ENCODE measurements around the gene ICA1. TPM values are rescaled to one million over a fixed set of nuclear protein-coding genes. Genes with fewer than 3 reads are reported as not detected.

The ICA1 gene
- total and polyA plus RNA-seq, 2 experiments from 2014 or later = 45.2 to 83.7 TPM

GRCh38 chr7:8082762-8083161, 179.2 kb downstream of the ICA1 start:
- H3K27ac ChIP-seq (ENCODE audit: low read depth) = no peak overlapping the region
- no peak overlapping the region for H3K4me3 ChIP-seq
- no peaks in the 10 kb centered on the region for H3K27me3 ChIP-seq (ENCODE audit: insufficient read depth)
- H3F3A ChIP-seq (replicated peaks; ENCODE audit: low read depth) = no peaks in the 10 kb centered on the region
- DNase-seq (ENCODE audit: low spot score) (no peak), ATAC-seq (no peak)
- H3K36me3 ChIP-seq (ENCODE audit: insufficient read depth) = no peaks in the 10 kb centered on the region
- H3K4me2 ChIP-seq = no peak overlapping the region
- H3K4me3 Mint-ChIP-seq = no peak overlapping the region
- no peak overlapping the region for H2AFZ ChIP-seq
- peaks cover 28% of the 10 kb centered on the region for H3K4me1 Mint-ChIP-seq
- no peaks in the 10 kb centered on the region for H3K9me2 ChIP-seq (ENCODE audit: insufficient read depth)
- H3K27me3 Mint-ChIP-seq (ENCODE audit: insufficient read depth, low read depth, poor library complexity) = no peaks in the 10 kb centered on the region
- H3K9me3 Mint-ChIP-seq = no peaks in the 10 kb centered on the region
- TF ChIP-seq ZNF331 (CRISPR knock-in tag; IDR thresholded peaks at IDR 0.05; ENCODE audit: low read depth) = no peak
- peaks cover 24% of the 10 kb centered on the region for H3K4me1 ChIP-seq (ENCODE audit: insufficient read depth)
- H4K20me1 ChIP-seq (replicated peaks; ENCODE audit: insufficient read depth) = no peaks in the 10 kb centered on the region
- H3K79me2 ChIP-seq (replicated peaks; ENCODE audit: insufficient read depth) = no peaks in the 10 kb centered on the region
- no peak overlapping the region for H3K27ac Mint-ChIP-seq
- peaks cover 5% of the 10 kb centered on the region; the same call in 1 of the 3 replicates for H3K36me3 Mint-ChIP-seq (ENCODE audit: low read depth)

GRCh38 chr7:8078418-8078817, 183.5 kb downstream of the ICA1 start:
- no peaks in the 10 kb centered on the region for H3F3A ChIP-seq (replicated peaks; ENCODE audit: low read depth)
- Mint-ChIP-seq H3K27ac (no peak overlapping the region), H3K4me3 (no peak overlapping the region), H3K9me3 (no peaks in the 10 kb centered on the region; the same call in 2 of the 3 replicates), H3K4me1 (no peaks in the 10 kb centered on the region; the same call in 2 of the 3 replicates), H3K36me3 (ENCODE audit: low read depth) (peaks cover 5% of the 10 kb centered on the region; the same call in 1 of the 3 replicates), H3K27me3 (ENCODE audit: insufficient read depth, low read depth, poor library complexity) (no peaks in the 10 kb centered on the region)
- H4K20me1 ChIP-seq (replicated peaks; ENCODE audit: insufficient read depth) = no peaks in the 10 kb centered on the region
- DNase-seq (ENCODE audit: low spot score) = no peak
- no peaks in the 10 kb centered on the region for H3K4me1 ChIP-seq (ENCODE audit: insufficient read depth)
- no peak for TF ChIP-seq JUNB (IDR thresholded peaks at IDR 0.05; ENCODE audit: unreplicated experiment)
- TF ChIP-seq POLR2AphosphoS5 (IDR thresholded peaks at IDR 0.05; ENCODE audit: low read depth) = no peak
- TF ChIP-seq, protein P1, sequence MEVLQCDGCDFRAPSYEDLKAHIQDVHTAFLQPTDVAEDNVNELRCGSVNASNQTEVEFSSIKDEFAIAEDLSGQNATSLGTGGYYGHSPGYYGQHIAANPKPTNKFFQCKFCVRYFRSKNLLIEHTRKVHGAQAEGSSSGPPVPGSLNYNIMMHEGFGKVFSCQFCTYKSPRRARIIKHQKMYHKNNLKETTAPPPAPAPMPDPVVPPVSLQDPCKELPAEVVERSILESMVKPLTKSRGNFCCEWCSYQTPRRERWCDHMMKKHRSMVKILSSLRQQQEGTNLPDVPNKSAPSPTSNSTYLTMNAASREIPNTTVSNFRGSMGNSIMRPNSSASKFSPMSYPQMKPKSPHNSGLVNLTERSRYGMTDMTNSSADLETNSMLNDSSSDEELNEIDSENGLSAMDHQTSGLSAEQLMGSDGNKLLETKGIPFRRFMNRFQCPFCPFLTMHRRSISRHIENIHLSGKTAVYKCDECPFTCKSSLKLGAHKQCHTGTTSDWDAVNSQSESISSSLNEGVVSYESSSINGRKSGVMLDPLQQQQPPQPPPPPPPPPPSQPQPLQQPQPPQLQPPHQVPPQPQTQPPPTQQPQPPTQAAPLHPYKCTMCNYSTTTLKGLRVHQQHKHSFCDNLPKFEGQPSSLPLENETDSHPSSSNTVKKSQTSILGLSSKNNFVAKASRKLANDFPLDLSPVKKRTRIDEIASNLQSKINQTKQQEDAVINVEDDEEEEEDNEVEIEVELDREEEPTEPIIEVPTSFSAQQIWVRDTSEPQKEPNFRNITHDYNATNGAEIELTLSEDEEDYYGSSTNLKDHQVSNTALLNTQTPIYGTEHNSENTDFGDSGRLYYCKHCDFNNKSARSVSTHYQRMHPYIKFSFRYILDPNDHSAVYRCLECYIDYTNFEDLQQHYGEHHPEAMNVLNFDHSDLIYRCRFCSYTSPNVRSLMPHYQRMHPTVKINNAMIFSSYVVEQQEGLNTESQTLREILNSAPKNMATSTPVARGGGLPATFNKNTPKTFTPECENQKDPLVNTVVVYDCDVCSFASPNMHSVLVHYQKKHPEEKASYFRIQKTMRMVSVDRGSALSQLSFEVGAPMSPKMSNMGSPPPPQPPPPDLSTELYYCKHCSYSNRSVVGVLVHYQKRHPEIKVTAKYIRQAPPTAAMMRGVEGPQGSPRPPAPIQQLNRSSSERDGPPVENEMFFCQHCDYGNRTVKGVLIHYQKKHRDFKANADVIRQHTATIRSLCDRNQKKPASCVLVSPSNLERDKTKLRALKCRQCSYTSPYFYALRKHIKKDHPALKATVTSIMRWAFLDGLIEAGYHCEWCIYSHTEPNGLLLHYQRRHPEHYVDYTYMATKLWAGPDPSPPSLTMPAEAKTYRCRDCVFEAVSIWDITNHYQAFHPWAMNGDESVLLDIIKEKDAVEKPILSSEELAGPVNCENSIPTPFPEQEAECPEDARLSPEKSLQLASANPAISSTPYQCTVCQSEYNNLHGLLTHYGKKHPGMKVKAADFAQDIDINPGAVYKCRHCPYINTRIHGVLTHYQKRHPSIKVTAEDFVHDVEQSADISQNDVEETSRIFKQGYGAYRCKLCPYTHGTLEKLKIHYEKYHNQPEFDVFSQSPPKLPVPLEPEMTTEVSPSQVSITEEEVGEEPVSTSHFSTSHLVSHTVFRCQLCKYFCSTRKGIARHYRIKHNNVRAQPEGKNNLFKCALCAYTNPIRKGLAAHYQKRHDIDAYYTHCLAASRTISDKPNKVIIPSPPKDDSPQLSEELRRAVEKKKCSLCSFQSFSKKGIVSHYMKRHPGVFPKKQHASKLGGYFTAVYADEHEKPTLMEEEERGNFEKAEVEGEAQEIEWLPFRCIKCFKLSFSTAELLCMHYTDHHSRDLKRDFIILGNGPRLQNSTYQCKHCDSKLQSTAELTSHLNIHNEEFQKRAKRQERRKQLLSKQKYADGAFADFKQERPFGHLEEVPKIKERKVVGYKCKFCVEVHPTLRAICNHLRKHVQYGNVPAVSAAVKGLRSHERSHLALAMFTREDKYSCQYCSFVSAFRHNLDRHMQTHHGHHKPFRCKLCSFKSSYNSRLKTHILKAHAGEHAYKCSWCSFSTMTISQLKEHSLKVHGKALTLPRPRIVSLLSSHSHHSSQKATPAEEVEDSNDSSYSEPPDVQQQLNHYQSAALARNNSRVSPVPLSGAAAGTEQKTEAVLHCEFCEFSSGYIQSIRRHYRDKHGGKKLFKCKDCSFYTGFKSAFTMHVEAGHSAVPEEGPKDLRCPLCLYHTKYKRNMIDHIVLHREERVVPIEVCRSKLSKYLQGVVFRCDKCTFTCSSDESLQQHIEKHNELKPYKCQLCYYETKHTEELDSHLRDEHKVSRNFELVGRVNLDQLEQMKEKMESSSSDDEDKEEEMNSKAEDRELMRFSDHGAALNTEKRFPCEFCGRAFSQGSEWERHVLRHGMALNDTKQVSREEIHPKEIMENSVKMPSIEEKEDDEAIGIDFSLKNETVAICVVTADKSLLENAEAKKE (CRISPR knock-in tag; IDR thresholded peaks at IDR 0.05) = no peak
- no peak for TF ChIP-seq STAT1 (IDR thresholded peaks at IDR 0.05; ENCODE audit: unreplicated experiment)
- no peak for TF ChIP-seq EZH2phosphoT487 (IDR thresholded peaks at IDR 0.05; ENCODE audit: unreplicated experiment)
- TF ChIP-seq, protein P2, sequence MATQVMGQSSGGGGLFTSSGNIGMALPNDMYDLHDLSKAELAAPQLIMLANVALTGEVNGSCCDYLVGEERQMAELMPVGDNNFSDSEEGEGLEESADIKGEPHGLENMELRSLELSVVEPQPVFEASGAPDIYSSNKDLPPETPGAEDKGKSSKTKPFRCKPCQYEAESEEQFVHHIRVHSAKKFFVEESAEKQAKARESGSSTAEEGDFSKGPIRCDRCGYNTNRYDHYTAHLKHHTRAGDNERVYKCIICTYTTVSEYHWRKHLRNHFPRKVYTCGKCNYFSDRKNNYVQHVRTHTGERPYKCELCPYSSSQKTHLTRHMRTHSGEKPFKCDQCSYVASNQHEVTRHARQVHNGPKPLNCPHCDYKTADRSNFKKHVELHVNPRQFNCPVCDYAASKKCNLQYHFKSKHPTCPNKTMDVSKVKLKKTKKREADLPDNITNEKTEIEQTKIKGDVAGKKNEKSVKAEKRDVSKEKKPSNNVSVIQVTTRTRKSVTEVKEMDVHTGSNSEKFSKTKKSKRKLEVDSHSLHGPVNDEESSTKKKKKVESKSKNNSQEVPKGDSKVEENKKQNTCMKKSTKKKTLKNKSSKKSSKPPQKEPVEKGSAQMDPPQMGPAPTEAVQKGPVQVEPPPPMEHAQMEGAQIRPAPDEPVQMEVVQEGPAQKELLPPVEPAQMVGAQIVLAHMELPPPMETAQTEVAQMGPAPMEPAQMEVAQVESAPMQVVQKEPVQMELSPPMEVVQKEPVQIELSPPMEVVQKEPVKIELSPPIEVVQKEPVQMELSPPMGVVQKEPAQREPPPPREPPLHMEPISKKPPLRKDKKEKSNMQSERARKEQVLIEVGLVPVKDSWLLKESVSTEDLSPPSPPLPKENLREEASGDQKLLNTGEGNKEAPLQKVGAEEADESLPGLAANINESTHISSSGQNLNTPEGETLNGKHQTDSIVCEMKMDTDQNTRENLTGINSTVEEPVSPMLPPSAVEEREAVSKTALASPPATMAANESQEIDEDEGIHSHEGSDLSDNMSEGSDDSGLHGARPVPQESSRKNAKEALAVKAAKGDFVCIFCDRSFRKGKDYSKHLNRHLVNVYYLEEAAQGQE (IDR thresholded peaks at IDR 0.05; ENCODE audit: unreplicated experiment) = no peak
- TF ChIP-seq ZNF114 (CRISPR knock-in tag; IDR thresholded peaks at IDR 0.05) = no peak
- no peak for ATAC-seq
- H3K9me2 ChIP-seq (ENCODE audit: insufficient read depth) = no peaks in the 10 kb centered on the region
- H3K79me2 ChIP-seq (replicated peaks; ENCODE audit: insufficient read depth) = no peaks in the 10 kb centered on the region
- no peaks in the 10 kb centered on the region for H3K27me3 ChIP-seq (ENCODE audit: insufficient read depth)
- no peak overlapping the region for H2AFZ ChIP-seq
- H3K4me2 ChIP-seq = no peak overlapping the region
- no peak overlapping the region for H3K4me3 ChIP-seq
- H3K27ac ChIP-seq (ENCODE audit: low read depth) = no peak overlapping the region
- no peaks in the 10 kb centered on the region for H3K36me3 ChIP-seq (ENCODE audit: insufficient read depth)
